ACC112 (cell line): Measurements from ENCODE around the gene TPMT.
"Not testable (repeated sequence)": the region's sequence is repeated elsewhere in the genome, so short reads cannot be mapped to it uniquely, and the experiment has no call there.

Experiments
- H2AFZ ChIP-seq: fragments of 200-600 bp; sonication (generic); one replicate; pipeline ENCODE4 v1.6.0; 2017; ENCODE audit warnings: antibody characterized with exemption, low read length; ENCODE audit not compliant: unreplicated experiment
- H3K27ac ChIP-seq: fragments of 200-600 bp; sonication (generic); 2 replicates; pipeline ENCODE4 v1.5.1; 2014; ENCODE audit warnings: low read depth, mild to moderate bottlenecking, antibody characterized with exemption, low read length, moderate library complexity
- H3K27me3 ChIP-seq: fragments of 200-600 bp; sonication (generic); 2 replicates; pipeline ENCODE4 v1.6.1; 2014; ENCODE audit warnings: mild to moderate bottlenecking, antibody characterized with exemption, low read length, moderate library complexity, mixed read lengths; ENCODE audit not compliant: insufficient read depth
- H3K36me3 ChIP-seq: fragments of 200-600 bp; sonication (generic); 2 replicates; pipeline ENCODE4 v1.6.1; 2016; ENCODE audit warnings: mild to moderate bottlenecking, antibody characterized with exemption, low read length, moderate library complexity, mixed read lengths; ENCODE audit not compliant: insufficient read depth
- H3K4me1 ChIP-seq: fragments of 200-600 bp; sonication (generic); one replicate; pipeline ENCODE4 v1.6.1; 2016; ENCODE audit warnings: low read length, mixed read lengths; ENCODE audit not compliant: insufficient read depth, unreplicated experiment, control insufficient read depth
- H3K4me3 ChIP-seq: fragments of 200-600 bp; sonication (generic); 2 replicates; pipeline ENCODE4 v1.5.1; 2014; ENCODE audit warnings: mild to moderate bottlenecking, low read depth, low read length
- H3K79me2 ChIP-seq: fragments of 200-600 bp; sonication (generic); one replicate; pipeline ENCODE4 v1.6.0; 2016; ENCODE audit warnings: low read length; ENCODE audit not compliant: control insufficient read depth, unreplicated experiment, insufficient read depth

TPMT gene

DNA sequence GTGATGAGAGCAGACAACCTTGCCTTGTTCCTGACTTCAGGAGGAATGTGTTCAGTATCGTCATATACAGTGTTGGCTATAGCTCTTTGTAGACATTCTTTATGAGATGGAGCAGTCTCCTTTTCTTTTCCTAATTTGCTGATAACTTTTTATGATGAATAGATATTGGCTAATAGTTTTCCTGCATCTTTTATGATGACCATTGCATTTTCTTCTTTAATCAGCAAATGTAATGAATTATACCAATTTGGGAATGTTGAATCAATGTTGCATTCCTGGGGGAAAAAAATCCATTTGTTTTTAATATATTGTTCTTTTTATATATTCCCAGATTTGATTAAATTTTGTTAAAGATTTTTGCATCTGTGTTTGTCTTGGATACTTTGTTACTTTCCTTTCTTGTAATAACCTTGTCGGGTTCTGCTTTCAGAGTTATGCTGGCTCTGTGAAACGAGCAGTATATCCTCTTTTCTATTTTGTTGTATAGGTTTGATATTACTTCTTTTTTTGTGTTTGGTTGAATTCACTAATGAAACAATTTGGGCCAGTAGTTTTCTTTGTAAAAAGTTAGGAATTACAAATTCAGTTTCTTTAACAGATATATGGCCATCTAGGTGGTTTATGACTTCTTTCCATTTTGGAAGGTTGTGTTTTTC is 24.2 kb upstream of the TPMT start:
- no peak overlapping the region for H3K27ac ChIP-seq
- H3K4me1 ChIP-seq: no peaks in the 10 kb centered on the region
- no peak overlapping the region for H2AFZ ChIP-seq
- H3K4me3 ChIP-seq: no peak overlapping the region
- no peaks in the 10 kb centered on the region for H3K79me2 ChIP-seq
- no peaks in the 10 kb centered on the region for H3K27me3 ChIP-seq
- H3K36me3 ChIP-seq: no peaks in the 10 kb centered on the region

DNA sequence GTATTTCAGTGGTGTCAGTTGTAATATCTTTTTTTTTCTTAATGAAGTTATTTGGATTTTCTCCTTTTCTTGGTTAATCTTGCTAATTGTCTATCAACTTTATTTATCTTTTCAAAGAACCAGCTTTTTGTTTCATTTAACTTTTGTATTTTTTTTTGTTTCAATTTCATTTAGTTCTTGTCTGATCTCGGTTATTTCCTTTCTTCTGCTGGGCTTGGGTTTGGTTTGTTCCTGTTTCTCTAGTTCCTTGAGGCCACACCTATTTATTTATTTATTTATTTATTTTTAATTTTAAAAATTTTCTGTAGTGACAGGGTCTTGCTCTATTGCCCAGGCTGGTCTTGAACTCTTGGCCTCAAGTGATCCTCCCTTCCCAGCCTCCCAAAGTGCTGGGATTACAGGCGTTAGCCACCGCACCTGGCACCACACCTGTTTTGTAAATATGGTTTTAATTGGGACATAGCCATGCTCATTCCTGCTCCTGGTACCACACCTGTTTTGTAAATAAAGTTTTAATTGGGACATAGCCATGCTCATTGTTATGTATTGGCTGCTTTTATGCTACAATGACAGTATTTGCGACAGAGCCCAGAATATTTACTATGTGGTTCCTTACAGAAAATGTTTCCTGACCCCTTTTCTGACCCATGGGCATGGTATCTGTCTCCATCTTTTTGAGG is 22.5 kb upstream of the TPMT start:
- H3K79me2 ChIP-seq: no peaks in the 10 kb centered on the region
- H3K4me3 ChIP-seq: no peak overlapping the region
- H3K4me1 ChIP-seq: no peaks in the 10 kb centered on the region
- no peaks in the 10 kb centered on the region for H3K27me3 ChIP-seq
- H2AFZ ChIP-seq: no peak overlapping the region
- H3K27ac ChIP-seq: no peak overlapping the region
- no peaks in the 10 kb centered on the region for H3K36me3 ChIP-seq

DNA sequence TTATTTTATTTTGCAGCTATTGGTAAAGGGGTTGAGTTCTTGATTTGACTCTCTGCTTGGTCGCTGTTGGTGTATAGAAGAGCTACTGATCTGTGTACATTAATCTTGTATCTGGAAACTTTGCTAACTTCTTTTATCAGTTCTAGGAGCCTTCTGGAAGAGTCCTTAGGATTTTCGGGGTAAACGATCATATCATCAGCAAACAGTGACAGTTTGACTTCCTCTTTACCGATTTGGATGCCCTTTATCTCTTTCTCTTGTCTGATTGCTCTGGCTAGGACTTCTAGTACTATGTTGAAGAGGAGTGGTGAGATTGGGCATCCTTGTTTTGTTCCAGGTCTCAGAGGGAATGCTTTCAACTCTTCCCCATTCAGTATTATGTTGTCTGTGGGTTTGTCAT is 21.3 kb upstream of the TPMT start:
- H3K27me3 ChIP-seq, H3K4me3 ChIP-seq, H3K27ac ChIP-seq, H3K79me2 ChIP-seq, H3K4me1 ChIP-seq, H3K36me3 ChIP-seq, H2AFZ ChIP-seq: not testable (repeated sequence)

DNA sequence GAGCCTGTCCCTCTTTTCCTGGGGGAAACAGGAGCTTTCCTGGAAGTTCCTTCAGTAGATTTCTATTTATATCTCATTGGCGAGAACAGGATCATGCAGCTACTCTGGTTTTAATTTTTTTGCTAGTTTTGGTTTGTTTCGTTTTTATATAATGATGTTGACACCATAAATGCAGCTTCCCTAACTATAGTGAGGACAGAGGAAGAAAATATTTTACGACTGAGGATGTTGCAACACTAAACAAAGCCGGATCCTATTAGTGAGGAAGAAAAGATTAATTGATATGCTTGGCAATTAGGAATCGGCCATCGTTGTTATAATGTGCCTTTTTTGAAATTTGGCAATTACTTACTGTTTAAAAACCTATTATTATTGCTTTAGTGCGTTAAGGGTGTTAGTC is 17.0 kb upstream of the TPMT start:
- no peak overlapping the region for H3K27ac ChIP-seq
- no peaks in the 10 kb centered on the region for H3K4me1 ChIP-seq
- H2AFZ ChIP-seq: no peak overlapping the region
- H3K36me3 ChIP-seq: peaks cover 14% of the 10 kb centered on the region
- no peaks in the 10 kb centered on the region for H3K79me2 ChIP-seq
- H3K4me3 ChIP-seq: no peak overlapping the region
- H3K27me3 ChIP-seq: no peaks in the 10 kb centered on the region

DNA sequence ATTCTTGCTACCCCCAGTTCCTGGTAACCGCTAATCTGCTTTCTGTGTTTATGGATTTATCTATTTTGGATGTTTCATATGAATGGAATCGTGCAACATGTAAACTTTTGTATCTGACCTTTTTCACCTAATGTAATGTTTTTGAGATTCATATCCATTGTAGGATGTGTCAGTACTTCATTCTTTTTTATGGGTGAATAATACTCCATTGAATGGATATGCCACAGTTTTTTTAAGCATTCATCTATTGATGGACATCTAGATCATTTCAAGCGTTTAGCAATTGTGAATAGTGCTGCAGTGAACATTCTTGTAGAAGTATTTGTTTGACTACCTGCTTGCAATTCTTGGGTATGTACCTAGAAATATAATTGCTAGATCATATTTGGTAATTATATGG is 13.4 kb upstream of the TPMT start:
- Histone ChIP-seq H3K4me3 (no peak overlapping the region), H3K4me1 (peaks cover 4% of the 10 kb centered on the region), H3K27me3 (no peaks in the 10 kb centered on the region), H3K79me2 (no peaks in the 10 kb centered on the region), H2AFZ (no peak overlapping the region), H3K36me3 (peaks cover 14% of the 10 kb centered on the region), H3K27ac (no peak overlapping the region)

DNA sequence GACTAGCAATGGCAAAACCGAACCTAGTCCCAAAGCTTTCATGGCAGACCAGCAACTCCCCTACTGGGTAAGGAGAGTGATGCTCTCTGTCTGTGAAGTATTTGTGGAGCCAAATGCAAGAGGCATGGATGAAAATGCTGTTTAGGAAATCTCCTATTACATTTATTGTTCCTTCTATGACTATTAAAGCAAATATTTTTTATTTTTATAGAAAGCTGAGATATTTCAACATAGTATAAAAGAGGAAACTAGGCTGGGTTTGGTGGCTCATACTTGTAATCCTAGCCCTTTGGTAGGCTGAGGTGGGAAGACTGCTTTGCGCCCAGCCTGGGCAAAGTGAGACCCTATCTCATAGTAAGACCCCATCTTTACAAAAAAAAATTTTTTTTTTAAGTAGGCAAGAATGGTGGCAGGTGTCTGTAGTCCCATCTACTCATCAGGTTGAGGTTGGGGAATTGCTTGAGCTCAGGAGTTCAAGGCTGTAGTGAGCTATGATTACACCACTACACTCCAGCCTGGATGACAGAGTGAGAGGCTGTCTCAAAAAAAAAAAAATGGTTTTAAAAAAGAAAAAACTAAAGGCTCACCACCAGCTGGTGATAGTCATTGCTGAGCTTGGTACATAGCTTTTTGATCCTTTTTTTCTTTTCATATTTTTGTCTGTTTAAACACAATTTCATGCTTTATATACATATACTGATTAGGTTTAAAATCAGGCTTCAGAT is 11.6 kb upstream of the TPMT start:
- peak overlapping the region; percentile 78 for H3K27ac ChIP-seq
- peaks cover 14% of the 10 kb centered on the region for H3K36me3 ChIP-seq

DNA sequence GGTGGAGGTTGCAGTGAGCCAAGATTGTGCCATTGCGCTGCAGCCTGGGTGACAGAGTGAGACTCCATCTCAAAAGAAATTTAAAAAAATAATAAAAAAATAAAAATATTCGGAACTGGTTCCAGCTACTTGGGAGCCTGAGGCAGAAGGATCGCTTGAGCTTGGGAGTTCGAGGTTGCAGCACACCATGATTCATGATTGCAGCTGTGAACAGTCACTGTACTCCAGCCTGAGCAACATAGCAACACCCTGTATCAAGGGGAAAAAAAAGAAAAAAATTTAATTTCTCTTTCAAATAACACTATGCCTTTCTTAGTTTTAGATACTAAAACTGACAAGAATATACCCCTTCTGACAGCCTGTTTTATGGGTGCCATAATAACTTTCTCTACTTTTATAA is 10.9 kb upstream of the TPMT start:
- Histone ChIP-seq H3K79me2 (no peaks in the 10 kb centered on the region), H3K36me3 (peaks cover 14% of the 10 kb centered on the region)

More for the DNA sequence above, 11.6 kb upstream of the TPMT start:
- H3K4me1 ChIP-seq: peaks cover 7% of the 10 kb centered on the region
- no peak overlapping the region for H3K4me3 ChIP-seq
- no peak overlapping the region for H2AFZ ChIP-seq
- H3K27me3 ChIP-seq: no peaks in the 10 kb centered on the region
- no peaks in the 10 kb centered on the region for H3K79me2 ChIP-seq

DNA sequence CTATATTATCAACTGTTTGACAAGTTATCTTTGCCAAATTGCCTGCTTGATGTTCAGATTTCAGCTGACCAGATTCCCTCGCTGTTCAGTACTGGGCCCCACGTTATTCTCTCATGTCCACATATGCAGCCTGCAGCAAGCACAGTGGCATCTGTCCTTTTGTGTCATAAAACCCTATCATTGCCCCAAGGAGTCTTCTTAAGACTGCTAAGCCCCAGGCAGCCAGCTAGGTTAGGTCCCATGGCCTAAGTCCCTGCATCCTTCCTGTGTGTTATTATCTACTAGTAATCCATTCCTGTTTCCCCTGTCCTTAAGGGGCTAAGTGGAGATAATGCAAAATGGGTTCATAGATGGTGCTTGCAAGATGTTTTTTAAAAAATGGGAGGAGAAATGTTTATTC is 7.5 kb upstream of the TPMT start:
- no peak overlapping the region for H3K4me3 ChIP-seq
- peaks cover 15% of the 10 kb centered on the region for H3K4me1 ChIP-seq
- H2AFZ ChIP-seq: no peak overlapping the region
- H3K27ac ChIP-seq: no peak overlapping the region
- H3K27me3 ChIP-seq: no peaks in the 10 kb centered on the region
- H3K79me2 ChIP-seq: no peaks in the 10 kb centered on the region
- 0 out of 2 replicates have a peak, but pooled peaks cover 2% of the 10 kb centered on the region for H3K36me3 ChIP-seq

More for the DNA sequence above, 10.9 kb upstream of the TPMT start:
- Histone ChIP-seq H3K4me3 (no peak overlapping the region), H3K27ac (peak overlapping the region; percentile 78), H2AFZ (no peak overlapping the region), H3K4me1 (peaks cover 14% of the 10 kb centered on the region), H3K27me3 (no peaks in the 10 kb centered on the region)

DNA sequence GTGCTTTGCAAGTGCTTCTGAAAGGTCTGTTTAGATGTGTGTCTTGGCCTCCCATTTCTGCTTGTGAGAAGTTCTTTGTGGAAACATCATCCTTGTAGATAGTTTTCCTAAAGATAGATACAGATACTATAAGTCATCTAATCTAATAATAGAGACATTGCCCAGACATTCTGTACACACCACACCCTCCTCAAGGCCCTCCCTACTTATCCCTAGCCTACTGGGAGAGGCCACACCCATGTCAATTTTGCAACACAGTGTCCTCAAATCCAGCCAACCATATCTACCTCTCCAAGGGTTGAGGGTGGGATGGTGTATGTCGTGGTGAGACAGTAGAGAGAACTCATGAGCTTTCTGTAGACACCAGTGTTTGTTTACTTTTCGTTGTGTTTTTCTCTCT is 6.6 kb upstream of the TPMT start:
- Histone ChIP-seq H3K79me2 (no peaks in the 10 kb centered on the region), H3K4me1 (peaks cover 15% of the 10 kb centered on the region), H3K27ac (peak overlapping the region; percentile 39), H2AFZ (no peak overlapping the region), H3K36me3 (no peaks in the 10 kb centered on the region), H3K4me3 (no peak overlapping the region), H3K27me3 (no peaks in the 10 kb centered on the region)

DNA sequence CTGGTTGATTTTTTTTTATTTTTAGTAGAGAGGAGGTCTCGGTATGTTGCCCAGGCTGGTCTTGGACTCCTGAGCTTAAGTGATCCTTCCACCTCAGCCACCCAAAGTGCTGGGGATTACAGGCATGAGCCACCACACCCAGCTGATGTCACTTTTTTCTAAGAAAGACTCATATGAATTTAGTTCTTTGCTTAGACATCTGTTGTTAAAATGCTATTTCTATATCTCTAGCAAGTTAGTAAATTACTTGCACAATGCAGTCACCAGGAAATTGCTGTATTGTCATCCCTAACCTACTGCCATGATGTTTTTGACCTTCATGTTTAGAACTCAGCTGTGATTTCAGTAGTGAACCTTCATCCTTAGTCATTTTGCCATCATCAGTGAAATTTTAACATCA is 6.0 kb upstream of the TPMT start:
- Histone ChIP-seq H3K79me2 (no peaks in the 10 kb centered on the region), H2AFZ (no peak overlapping the region), H3K27ac (peak overlapping the region; percentile 39), H3K4me1 (peaks cover 12% of the 10 kb centered on the region), H3K27me3 (no peaks in the 10 kb centered on the region), H3K36me3 (no peaks in the 10 kb centered on the region), H3K4me3 (no peak overlapping the region)
